ENCODE data around the gene FAM76B. TPM values are rescaled to one million over a fixed set of nuclear protein-coding genes. Genes with fewer than 3 reads are reported as not detected.
A peak's percentile ranks its signal among the peaks of the same experiment; 100 is the strongest.

Gene FAM76B
- total RNA-seq: 16.5 to 22.5 TPM (median 19.5 TPM) in 3 replicates
- long read RNA-seq, transcript FAM76B-201 (10 exons, 3,952 nt): major isoform, 12 of 23 reads
- long read RNA-seq, partial matches to known transcripts: 1 of 23 reads
- long read RNA-seq, other reads (novel, unspliced or antisense): 8 of 23 reads

GRCh38 chr11:95789506-95790122 lies at the start of gene FAM76B:
Gene FAM76B (minus strand): TSS chr11:95789782. CDS start chr11:95789478, 304 bp downstream.
- H3K9me3 Mint-ChIP-seq (ENCODE audit: low read depth): no peaks in the 10 kb centered on the region
- H3K4me1 Mint-ChIP-seq (ENCODE audit: low read depth): peaks cover 23% of the 10 kb centered on the region
- H3K36me3 Mint-ChIP-seq (ENCODE audit: low read depth): peaks cover 2% of the 10 kb centered on the region
- peak within 1 kb of the TSS; percentile 100 for H3K27ac Mint-ChIP-seq (ENCODE audit: unreplicated experiment)
- DNase-seq (ENCODE audit: low spot score): peak; percentile 99
- TF ChIP-seq CTCF (IDR thresholded peaks at IDR 0.05): no peak
- no peaks in the 10 kb centered on the region for H3K27me3 Mint-ChIP-seq (ENCODE audit: low read depth)
- H3K4me3 Mint-ChIP-seq (ENCODE audit: unreplicated experiment): peak within 1 kb of the TSS; percentile 99

GRCh38 chr11:95835768-95836488 lies 46.3 kb upstream of the FAM76B start:
- H3K27ac Mint-ChIP-seq (ENCODE audit: unreplicated experiment): peak overlapping the region; percentile 53
- DNase-seq (ENCODE audit: low spot score): no peak
- no peaks in the 10 kb centered on the region for H3K9me3 Mint-ChIP-seq (ENCODE audit: low read depth)
- peak; percentile 95 for TF ChIP-seq CTCF (IDR thresholded peaks at IDR 0.05)
- peaks cover 35% of the 10 kb centered on the region for H3K4me1 Mint-ChIP-seq (ENCODE audit: low read depth)
- H3K4me3 Mint-ChIP-seq (ENCODE audit: unreplicated experiment): no peak overlapping the region
- H3K36me3 Mint-ChIP-seq (ENCODE audit: low read depth): peaks cover 9% of the 10 kb centered on the region
- H3K27me3 Mint-ChIP-seq (ENCODE audit: low read depth): no peaks in the 10 kb centered on the region

DNA sequence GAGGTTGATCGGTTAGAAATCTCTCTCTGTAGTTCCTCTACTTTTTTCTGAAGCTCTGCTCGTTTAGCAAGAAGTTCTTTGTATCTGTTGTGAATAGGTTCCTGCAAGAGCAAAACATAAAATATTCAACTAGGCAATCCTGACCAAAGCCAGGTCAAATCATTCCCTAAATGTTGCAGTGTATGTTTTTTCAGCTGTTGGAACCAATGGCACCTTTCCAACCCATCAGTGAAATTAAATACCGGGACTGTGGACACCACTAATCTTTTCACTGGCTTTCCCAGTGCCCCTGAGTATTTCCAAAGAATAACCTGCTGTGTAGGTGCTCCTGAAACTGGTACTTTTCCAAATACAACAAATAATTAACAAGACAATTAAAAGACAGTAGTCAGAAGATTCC lies 45.8 kb upstream of the FAM76B start:
- no peak for TF ChIP-seq CTCF (IDR thresholded peaks at IDR 0.05)
- Mint-ChIP-seq H3K4me1 (ENCODE audit: low read depth) (peaks cover 40% of the 10 kb centered on the region), H3K9me3 (ENCODE audit: low read depth) (no peaks in the 10 kb centered on the region), H3K27me3 (ENCODE audit: low read depth) (no peaks in the 10 kb centered on the region), H3K36me3 (ENCODE audit: low read depth) (peaks cover 11% of the 10 kb centered on the region), H3K27ac (ENCODE audit: unreplicated experiment) (peak overlapping the region; percentile 53), H3K4me3 (ENCODE audit: unreplicated experiment) (no peak overlapping the region)
- DNase-seq (ENCODE audit: low spot score): no peak

DNA sequence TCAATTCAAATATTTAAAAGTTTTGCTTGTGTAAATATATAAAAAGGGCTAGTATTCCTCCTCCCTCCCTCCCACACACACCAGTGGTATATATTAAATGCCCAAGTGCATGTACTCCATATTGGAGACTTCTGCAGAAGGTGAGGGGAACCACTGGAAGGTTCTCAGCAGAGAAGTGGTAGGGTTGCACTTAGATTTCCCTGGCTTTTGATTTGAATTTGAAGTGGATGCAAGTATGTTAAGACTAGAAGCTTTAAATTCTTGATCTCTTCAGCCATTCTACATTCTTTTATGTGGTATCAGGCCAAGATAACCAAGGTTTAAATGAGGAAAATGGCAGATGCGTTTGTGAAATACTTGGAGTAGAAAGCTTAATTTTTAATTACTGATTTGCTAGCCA lies 43.8 kb upstream of the FAM76B start:
- no peak overlapping the region for H3K4me3 Mint-ChIP-seq (ENCODE audit: unreplicated experiment)
- H3K4me1 Mint-ChIP-seq (ENCODE audit: low read depth): peaks cover 33% of the 10 kb centered on the region
- peaks cover 13% of the 10 kb centered on the region for H3K36me3 Mint-ChIP-seq (ENCODE audit: low read depth)
- H3K9me3 Mint-ChIP-seq (ENCODE audit: low read depth): no peaks in the 10 kb centered on the region
- no peak for TF ChIP-seq CTCF (IDR thresholded peaks at IDR 0.05)
- no peak for DNase-seq (ENCODE audit: low spot score)
- no peaks in the 10 kb centered on the region for H3K27me3 Mint-ChIP-seq (ENCODE audit: low read depth)
- no peak overlapping the region for H3K27ac Mint-ChIP-seq (ENCODE audit: unreplicated experiment)

- Mint-ChIP-seq H3K36me3 (ENCODE audit: low read depth) (peaks cover 14% of the 10 kb centered on the region), H3K4me1 (ENCODE audit: low read depth) (peaks cover 33% of the 10 kb centered on the region), H3K4me3 (ENCODE audit: unreplicated experiment) (no peak overlapping the region), H3K27ac (ENCODE audit: unreplicated experiment) (peak overlapping the region; percentile 37), H3K27me3 (ENCODE audit: low read depth) (no peaks in the 10 kb centered on the region), H3K9me3 (ENCODE audit: low read depth) (no peaks in the 10 kb centered on the region)
- TF ChIP-seq CTCF (IDR thresholded peaks at IDR 0.05): no peak
- DNase-seq (ENCODE audit: low spot score): no peak
Observed at GRCh38 chr11:95832763-95833162, 43.2 kb upstream of the FAM76B start.

All from chondrocyte (in vitro differentiated cells).